Ureter (tissue), 1 donor: ENCODE data around the gene HK2. TPM values are rescaled to one million over a fixed set of nuclear protein-coding genes. Genes with fewer than 3 reads are reported as not detected.
"Not testable (repeated sequence)": the region's sequence is repeated elsewhere in the genome, so short reads cannot be mapped to it uniquely, and the experiment has no call there.

Source experiments
- DNase-seq: peaks from one replicate; pipeline ENCODE4 v3.0.0-alpha.2; 2020; ENCODE audit warnings: low spot score
- total RNA-seq: library from RNA; stranded (reverse); gene quantifications from one replicate; pipeline ENCODE4 v1.2.4, GENCODE V29; 2023
- donor health status: DM: yes; HTN: yes; CAD: no.

The HK2 gene
- 62.8 TPM for total RNA-seq

DNA sequence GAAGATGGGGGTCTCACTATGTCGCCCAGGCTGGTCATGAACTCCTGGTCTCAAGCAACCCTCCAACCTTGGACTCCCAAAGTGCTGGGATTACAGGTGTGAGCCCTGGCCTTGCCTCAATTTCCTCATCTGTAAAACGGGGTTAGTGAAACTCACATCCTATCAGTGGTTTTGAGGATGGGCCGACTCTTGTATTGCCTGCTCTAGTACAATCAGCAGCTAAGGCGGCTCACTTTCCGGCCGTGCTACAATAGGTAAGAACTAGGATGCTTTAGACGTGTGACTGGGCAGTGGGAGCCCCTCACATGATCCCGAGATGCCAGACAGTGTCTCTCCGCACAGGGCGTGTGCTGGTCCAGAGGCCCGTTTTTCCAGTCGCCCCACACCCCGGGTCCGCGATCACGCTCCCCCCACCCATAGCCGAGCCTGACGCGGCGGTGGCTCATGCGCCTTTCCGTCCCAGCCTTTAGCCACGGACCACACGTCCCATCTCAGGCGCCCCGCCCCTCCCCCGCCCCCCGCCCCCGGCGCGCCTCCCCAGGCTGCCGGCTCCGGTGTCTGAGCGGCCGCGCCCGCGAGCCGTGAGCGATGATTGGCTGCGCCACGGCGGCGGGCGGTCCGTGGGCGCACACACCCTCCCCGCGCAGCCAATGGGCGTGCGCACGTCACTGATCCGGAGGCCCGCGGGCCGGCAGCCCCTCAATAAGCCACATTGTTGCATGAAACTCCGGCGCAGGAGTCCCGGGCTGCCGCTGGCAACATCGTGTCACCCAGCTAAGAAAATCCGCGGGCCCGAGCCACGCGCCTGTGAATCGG lies at the start of gene HK2:
Gene HK2, plus strand, starts transcription at position 710 of the 816 bp plus-strand sequence. CDS start 454 bp downstream, outside the sequence.
- DNase-seq = peak; percentile 87

DNA sequence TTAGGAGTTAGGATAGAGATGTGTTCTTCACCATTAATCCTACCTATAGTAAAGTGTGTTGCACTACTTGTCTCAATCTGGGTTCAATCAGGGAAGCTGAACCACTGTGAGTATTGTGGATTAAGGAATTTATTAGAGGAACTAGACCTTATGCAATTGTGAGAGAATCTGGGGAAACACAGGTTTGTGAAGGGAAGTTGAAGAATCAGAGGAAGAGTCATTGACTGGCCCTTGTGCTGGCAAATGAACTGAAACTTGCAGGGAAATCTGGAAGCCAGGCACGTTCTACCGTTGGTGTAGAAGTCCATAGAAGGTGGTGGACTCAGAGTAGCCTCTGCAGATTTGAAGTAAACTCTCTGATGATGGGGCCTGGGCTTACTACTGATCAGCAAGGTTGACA lies 44.7 kb upstream of the HK2 start:
- no peak for DNase-seq

GRCh38 chr2:74792282-74792681 lies 41.6 kb upstream of the HK2 start:
- DNase-seq = no peak

- not testable (repeated sequence) for DNase-seq
Measured at GRCh38 chr2:74794878-74795277, 39.0 kb upstream of the HK2 start.

- no peak for DNase-seq
Measured at GRCh38 chr2:74806355-74806839, 27.5 kb upstream of the HK2 start.

GRCh38 chr2:74806920-74807319 lies 27.0 kb upstream of the HK2 start:
- no peak for DNase-seq

DNA sequence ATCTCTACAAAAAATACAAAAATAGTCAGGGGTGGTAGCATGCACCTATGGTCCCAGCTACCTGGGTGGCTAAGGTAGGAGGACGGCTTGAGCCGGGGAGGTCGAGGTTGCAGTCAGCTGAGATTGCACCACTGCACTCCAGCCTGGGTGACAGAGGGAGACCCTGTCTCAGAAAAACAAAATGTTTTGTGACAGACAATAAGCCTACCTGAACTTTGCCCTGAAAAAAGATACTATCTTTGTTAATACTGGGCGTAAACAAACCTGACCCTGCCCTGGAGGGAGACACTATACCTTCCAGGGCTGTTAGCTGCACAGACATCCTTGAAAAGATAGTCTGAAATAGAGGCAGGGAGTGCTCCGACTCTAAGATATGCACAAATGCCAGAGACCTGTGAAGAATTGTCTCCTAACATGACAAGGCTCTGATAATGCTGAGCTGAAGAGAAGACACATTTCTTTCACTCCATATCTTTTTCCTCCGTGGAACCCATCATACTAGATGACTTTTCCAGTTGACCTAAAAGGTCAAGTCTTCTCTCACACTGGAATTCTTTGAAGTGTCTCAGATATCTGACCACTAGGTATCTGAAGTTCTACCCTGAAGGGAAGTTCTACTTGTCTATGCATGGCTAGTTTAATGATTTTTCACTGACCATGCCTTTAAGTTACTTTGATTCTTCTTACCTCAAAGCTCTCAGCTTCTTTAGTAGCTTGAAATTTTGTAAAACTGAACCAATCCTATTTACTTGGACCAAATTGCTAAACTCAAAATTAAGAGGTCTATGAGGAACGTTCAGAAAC lies 20.9 kb upstream of the HK2 start:
- DNase-seq = no peak

GRCh38 chr2:74814102-74814501 lies 19.8 kb upstream of the HK2 start:
- no peak for DNase-seq

DNA sequence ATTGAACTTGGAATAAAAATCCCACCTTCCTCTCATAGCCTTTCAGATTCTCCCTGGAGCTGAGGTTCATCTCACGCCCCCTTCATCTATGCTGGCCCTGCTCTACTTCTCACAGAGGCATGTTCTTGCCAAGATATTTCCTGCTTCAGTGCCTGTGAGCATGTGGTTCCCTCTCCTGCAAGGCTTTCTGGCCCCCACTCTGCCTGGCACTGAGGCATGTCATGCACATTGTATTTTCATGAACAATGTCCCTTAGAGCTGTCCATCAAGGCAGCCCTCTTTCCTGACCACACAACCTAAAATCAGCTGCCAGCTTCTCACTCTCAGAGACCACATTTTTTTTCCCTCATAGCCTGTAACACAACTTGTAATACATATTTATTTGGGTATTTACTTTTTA lies 18.0 kb upstream of the HK2 start:
- no peak for DNase-seq

GRCh38 chr2:74816540-74817303 lies 17.2 kb upstream of the HK2 start:
- no peak for DNase-seq

GRCh38 chr2:74817304-74817675 lies 16.6 kb upstream of the HK2 start:
- no peak for DNase-seq

GRCh38 chr2:74819702-74820101 lies 14.2 kb upstream of the HK2 start:
- no peak for DNase-seq

- DNase-seq = no peak
Measured at GRCh38 chr2:74821177-74822126, 12.5 kb upstream of the HK2 start.

GRCh38 chr2:74822771-74823566 lies 11.0 kb upstream of the HK2 start:
- no peak for DNase-seq

DNA sequence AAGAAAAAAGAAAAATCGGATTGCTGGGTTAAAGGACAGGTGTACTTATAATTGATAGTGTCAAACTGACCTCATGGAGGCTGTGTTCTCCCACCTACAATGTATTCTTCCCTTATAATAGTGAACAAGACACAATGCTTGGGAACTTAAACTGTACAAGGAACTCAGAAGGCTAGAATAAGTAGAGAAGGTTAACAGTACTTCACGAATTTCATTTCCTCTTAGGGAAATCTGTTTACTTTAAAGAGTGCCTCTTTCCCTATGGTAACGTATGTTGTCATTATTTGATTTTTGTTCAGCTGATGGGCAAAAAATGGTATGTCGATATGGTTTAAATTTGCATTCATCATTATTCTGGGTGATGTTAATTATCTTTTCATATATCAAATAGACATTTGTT lies 9.2 kb upstream of the HK2 start:
- no peak for DNase-seq

GRCh38 chr2:74828543-74828942 lies 5.4 kb upstream of the HK2 start:
- DNase-seq = no peak

GRCh38 chr2:74831693-74832530 lies 2.0 kb upstream of the HK2 start:
- no peak for DNase-seq

DNA sequence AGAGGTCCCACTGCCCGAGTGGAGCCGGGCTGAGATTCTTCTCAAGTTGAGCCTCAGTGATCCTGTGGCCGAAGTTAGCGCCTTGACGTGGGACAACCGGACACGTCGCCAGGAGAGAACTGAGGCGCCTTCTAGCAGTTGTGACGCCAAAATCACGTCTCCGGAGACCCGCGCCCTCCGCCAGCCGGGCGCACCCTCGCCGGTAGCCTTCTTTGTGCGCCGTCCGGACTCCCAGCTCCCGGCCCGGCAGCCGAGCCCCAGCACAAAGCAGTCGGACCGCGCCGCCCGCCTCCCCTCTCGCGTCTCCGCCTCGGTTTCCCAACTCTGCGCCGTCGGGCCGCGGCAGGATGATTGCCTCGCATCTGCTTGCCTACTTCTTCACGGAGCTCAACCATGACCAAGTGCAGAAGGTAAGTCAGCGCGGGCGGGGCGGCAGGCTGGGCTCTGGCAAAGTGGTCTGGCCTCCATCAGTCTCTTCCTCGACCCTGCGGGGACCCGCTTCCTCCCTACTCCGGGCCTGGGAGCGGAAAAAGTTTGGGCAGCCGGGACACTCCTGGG lies 386 bp downstream of the HK2 start:
- peak; percentile 50 for DNase-seq
